H1 (cell line): ENCODE measurements around the gene DHRS7C.

ENCODE experiments used
- CBX8 ChIP-seq: fragments of 300-800, 300-1000 bp; sonication (generic); IDR thresholded peaks from 2 replicates; pipeline ENCODE4 v1.7.1; 2016; ENCODE audit warnings: low read depth, low read length, borderline replicate concordance
- EGR1 ChIP-seq: IDR thresholded peaks from 2 replicates; pipeline ENCODE4 v1.6.1; 2011; ENCODE audit warnings: low read depth, low read length, borderline replicate concordance
- EZH2 ChIP-seq: fragments of 200-600 bp; sonication (generic); IDR thresholded peaks from 2 replicates; pipeline ENCODE4 v1.7.1; 2012; ENCODE audit warnings: low read depth, mild to moderate bottlenecking, moderate library complexity, low read length, inconsistent platforms; ENCODE audit not compliant: severe bottlenecking
- RAD21 ChIP-seq, 2 experiments: IDR thresholded peaks in 1 of 2; conservative IDR thresholded peaks in 1 of 2; 2 replicates each; pipeline ENCODE4 v1.6.1; 2011; ENCODE audit warnings: low read depth in 2 of 2, low read length in 2 of 2, improper control_type of control experiment in 1 of 2, inconsistent platforms in 1 of 2, mild to moderate bottlenecking in 1 of 2, moderate library complexity in 1 of 2
- TF ChIP-seq, protein P1 (sequence below), 3 experiments: IDR thresholded peaks; 1 replicate in 2 of 3; 2 replicates in 1 of 3; pipeline versions ENCODE4 v1.5.1 to v1.6.1; 2011; ENCODE audit warnings: low read length in 3 of 3, mild to moderate bottlenecking in 3 of 3, inconsistent platforms in 2 of 3, low read depth in 1 of 3, moderate library complexity in 1 of 3; ENCODE audit not compliant: insufficient read depth in 1 of 3; ENCODE audit errors: control extremely low read depth in 1 of 3

DNA sequence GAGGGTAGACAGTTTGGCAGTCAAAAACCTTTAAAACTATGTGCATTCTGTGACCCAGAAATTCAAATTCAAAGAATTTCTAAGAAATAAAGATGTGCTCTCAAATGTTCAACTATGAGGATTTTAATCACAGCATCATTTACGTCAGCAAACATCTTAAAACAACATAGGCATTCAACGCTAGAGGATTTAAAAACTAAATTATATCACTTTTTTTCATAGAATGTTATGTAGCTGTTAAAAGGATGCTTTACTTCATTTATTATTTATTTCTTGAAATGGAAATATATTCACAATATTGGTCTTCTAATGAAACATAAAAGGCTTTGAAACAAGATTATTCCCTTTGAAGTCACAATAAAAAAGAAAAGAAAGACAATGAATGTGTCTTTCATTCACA, 38.0 kb upstream of the DHRS7C start:
- TF ChIP-seq EGR1 (no peak), RAD21 (IDR thresholded peaks at IDR 0.05 in 1 of 2, conservative IDR thresholded peaks at IDR 0.05 in 1 of 2; ENCODE audit: low read depth in 2 of 2, low read length in 2 of 2) (no peak), EZH2 (no peak), CBX8 (no peak)
- TF ChIP-seq, protein P1, sequence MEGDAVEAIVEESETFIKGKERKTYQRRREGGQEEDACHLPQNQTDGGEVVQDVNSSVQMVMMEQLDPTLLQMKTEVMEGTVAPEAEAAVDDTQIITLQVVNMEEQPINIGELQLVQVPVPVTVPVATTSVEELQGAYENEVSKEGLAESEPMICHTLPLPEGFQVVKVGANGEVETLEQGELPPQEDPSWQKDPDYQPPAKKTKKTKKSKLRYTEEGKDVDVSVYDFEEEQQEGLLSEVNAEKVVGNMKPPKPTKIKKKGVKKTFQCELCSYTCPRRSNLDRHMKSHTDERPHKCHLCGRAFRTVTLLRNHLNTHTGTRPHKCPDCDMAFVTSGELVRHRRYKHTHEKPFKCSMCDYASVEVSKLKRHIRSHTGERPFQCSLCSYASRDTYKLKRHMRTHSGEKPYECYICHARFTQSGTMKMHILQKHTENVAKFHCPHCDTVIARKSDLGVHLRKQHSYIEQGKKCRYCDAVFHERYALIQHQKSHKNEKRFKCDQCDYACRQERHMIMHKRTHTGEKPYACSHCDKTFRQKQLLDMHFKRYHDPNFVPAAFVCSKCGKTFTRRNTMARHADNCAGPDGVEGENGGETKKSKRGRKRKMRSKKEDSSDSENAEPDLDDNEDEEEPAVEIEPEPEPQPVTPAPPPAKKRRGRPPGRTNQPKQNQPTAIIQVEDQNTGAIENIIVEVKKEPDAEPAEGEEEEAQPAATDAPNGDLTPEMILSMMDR (IDR thresholded peaks at IDR 0.05; ENCODE audit: control extremely low read depth in 1 of 3, insufficient read depth in 1 of 3, low read depth in 1 of 3, low read length in 3 of 3) = no peak
